Measurements from ENCODE around the gene PPFIA3. TPM values are rescaled to one million over a fixed set of nuclear protein-coding genes. Genes with fewer than 3 reads are reported as not detected.

Gene PPFIA3
- total and polyA plus RNA-seq, 9 donors: 0.55 to 6.1 (median 3.2) TPM

GRCh38 chr19:49149652-49150105 lies 30.3 kb downstream of the PPFIA3 start:
- DNase-seq: peak; percentile 62 to 83 (median 77)
- Histone ChIP-seq H3K36me3 (no peaks in the 10 kb centered on the region), H3K27ac (peak overlapping the region in 1 of 2 donors; percentile 33)

GRCh38 chr19:49150106-49150943 lies 31.0 kb downstream of the PPFIA3 start:
- peaks cover 4% of the 10 kb centered on the region for H3K4me1 ChIP-seq (ENCODE audit: insufficient read depth)
- DNase-seq: peak; percentile 75 to 87 (median 80)

More at GRCh38 chr19:49149652-49150105, 30.3 kb downstream of the PPFIA3 start:
- no peaks in the 10 kb centered on the region for H3K27me3 ChIP-seq
- intact Hi-C loops (cut with DNase I): loop anchor here in 3 of 4 donors (5.0 to 10.0 kb wide), 2 partner anchors 47 to 55 kb away; no protein-coding TSS in a partner anchor
- H3K4me1 ChIP-seq (ENCODE audit: insufficient read depth): peaks cover 4% of the 10 kb centered on the region
- TF ChIP-seq POLR2A (IDR thresholded peaks at IDR 0.05): no peak
- TF ChIP-seq CTCF (IDR thresholded peaks at IDR 0.05): peak in 1 of 3 donors; percentile 10
- TF ChIP-seq EP300 (IDR thresholded peaks at IDR 0.05): no peak
- WGBS, 3 donors: 0 to 1% (median 0%) methylated on average over 23 of the region's 23 CpGs
- peak overlapping the region; percentile 42 for H3K4me3 ChIP-seq
- H3K9me3 ChIP-seq: no peaks in the 10 kb centered on the region

GRCh38 chr19:49150944-49151243 lies 31.6 kb downstream of the PPFIA3 start:
- intact Hi-C loops (cut with DNase I): no loop called here
- no peak for TF ChIP-seq EP300 (IDR thresholded peaks at IDR 0.05)
- TF ChIP-seq POLR2A (IDR thresholded peaks at IDR 0.05): no peak
- TF ChIP-seq CTCF (IDR thresholded peaks at IDR 0.05): no peak
- H3K4me1 ChIP-seq (ENCODE audit: insufficient read depth): peaks cover 4% of the 10 kb centered on the region

More at GRCh38 chr19:49150106-49150943, 31.0 kb downstream of the PPFIA3 start:
- H3K27ac ChIP-seq: peak overlapping the region in 1 of 2 donors; percentile 33
- 1% methylated on average over 57 to 75 of the region's 75 CpGs for WGBS, 3 donors
- TF ChIP-seq CTCF (IDR thresholded peaks at IDR 0.05) (no peak), POLR2A (IDR thresholded peaks at IDR 0.05) (no peak), EP300 (IDR thresholded peaks at IDR 0.05) (no peak)
- no peaks in the 10 kb centered on the region for H3K36me3 ChIP-seq
- peak overlapping the region; percentile 42 for H3K4me3 ChIP-seq
- no peaks in the 10 kb centered on the region for H3K27me3 ChIP-seq
- intact Hi-C loops (cut with DNase I): no loop called here
- no peaks in the 10 kb centered on the region for H3K9me3 ChIP-seq

DNA sequence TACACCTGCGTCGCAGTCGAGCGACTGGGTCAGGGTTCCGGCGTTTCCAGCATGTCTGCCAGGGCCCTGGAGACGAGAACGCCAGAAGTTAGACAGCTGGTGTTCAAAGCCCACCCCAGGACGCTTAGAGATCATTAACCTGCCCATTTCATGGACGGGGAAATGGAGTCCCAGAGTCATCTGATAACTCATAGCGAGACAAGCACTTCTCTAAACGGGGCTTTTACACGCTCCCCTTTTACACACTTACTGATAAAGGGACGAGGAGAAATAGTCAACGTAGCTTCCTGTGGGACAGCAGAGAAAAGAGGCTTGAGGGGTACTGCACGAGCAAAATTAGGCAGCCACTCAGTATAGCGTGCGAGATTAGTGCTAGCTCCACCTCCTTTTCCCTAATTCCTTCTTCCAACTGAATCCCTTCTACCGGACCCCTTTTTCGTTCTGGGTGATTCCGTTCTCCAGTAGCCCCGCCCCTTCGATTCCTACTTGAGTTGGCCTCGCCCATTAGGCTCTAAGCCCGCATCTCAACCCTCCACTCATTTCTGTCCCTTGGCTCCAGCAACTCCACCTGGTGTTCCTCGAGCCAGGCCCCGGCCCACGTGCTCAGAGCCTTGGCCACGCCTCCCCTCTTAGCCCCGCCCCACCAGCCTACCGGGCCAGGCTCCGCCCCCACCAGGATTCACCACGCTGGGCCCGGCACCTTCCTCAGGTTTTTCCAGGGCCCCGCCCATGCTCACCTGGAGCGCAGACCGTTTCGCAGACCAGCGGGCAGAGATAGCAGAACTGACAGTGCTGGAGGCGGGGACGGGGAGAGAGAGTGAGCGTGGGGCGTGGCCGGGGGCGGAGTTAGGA lies 32.1 kb downstream of the PPFIA3 start:
- TF ChIP-seq EP300 (IDR thresholded peaks at IDR 0.05): no peak
- TF ChIP-seq POLR2A (IDR thresholded peaks at IDR 0.05): no peak
- TF ChIP-seq CTCF (IDR thresholded peaks at IDR 0.05): no peak
- H3K27me3 ChIP-seq: no peaks in the 10 kb centered on the region
- DNase-seq: peak; percentile 39 to 79 (median 62)
- no peaks in the 10 kb centered on the region for H3K36me3 ChIP-seq
- intact Hi-C loops (cut with DNase I): no loop called here
- no peak overlapping the region for H3K4me3 ChIP-seq
- 5 to 7% (median 6%) methylated on average over 45 of the region's 45 CpGs for WGBS, 3 donors
- H3K27ac ChIP-seq: no peak overlapping the region
- no peaks in the 10 kb centered on the region for H3K9me3 ChIP-seq
- H3K4me1 ChIP-seq (ENCODE audit: insufficient read depth): peaks cover 4% of the 10 kb centered on the region

More at GRCh38 chr19:49150944-49151243, 31.6 kb downstream of the PPFIA3 start:
- H3K27me3 ChIP-seq: no peaks in the 10 kb centered on the region
- no peak overlapping the region for H3K27ac ChIP-seq
- H3K4me3 ChIP-seq: peak overlapping the region; percentile 42
- H3K9me3 ChIP-seq: no peaks in the 10 kb centered on the region
- DNase-seq: no peak
- WGBS, 3 donors: 2 to 5% (median 4%) methylated on average over 16 of the region's 16 CpGs
- no peaks in the 10 kb centered on the region for H3K36me3 ChIP-seq
